Panc1 (cell line): ENCODE measurements around the gene MALL. TPM values are rescaled to one million over a fixed set of nuclear protein-coding genes. Genes with fewer than 3 reads are reported as not detected.
"Not testable (repeated sequence)": the region's sequence is repeated elsewhere in the genome, so short reads cannot be mapped to it uniquely, and the experiment has no call there.

Experiments used
- ATAC-seq: fragments of 200-7000 bp; cut with Tn5 transposase; 2 replicates; pipeline ENCODE4 v1.9.1; 2020; ENCODE audit warnings: mild to moderate bottlenecking, moderate library complexity
- BruUV-seq: library from RNA; stranded (reverse); fragments of 400-500 nt; replicated peaks from 2 replicates; lab custom pipeline; 2021; lab: Mats Ljungman, UMichigan
- CTCF ChIA-PET: fragments of 300-600 bp; sonication (Branson Sonifier 250); formaldehyde crosslinking; loops from one replicate; lab custom pipeline; 2022; ENCODE audit warnings: antibody characterized with exemption; lab: Charles Lee
- POLR2A ChIA-PET: fragments of 300-600 bp; sonication (Branson Sonifier 250); formaldehyde crosslinking; loops from one replicate; lab custom pipeline; 2022; ENCODE audit warnings: antibody characterized with exemption; lab: Charles Lee
- DNase-seq: peaks from one replicate; pipeline ENCODE4 v3.0.0-alpha.2; 2010; ENCODE audit warnings: low read depth, low spot score
- H3K27ac ChIP-seq: 2 replicates; pipeline ENCODE4 v1.5.1; 2011; ENCODE audit warnings: mild to moderate bottlenecking, low read length, inconsistent platforms
- H3K27me3 ChIP-seq: fragments of 200-500 bp; sonication (Bioruptor generic); 2 replicates; pipeline ENCODE4 v1.6.0; 2014; ENCODE audit warnings: low read length, inconsistent platforms; ENCODE audit not compliant: control insufficient read depth, insufficient read depth
- H3K36me3 ChIP-seq: fragments of 200-500 bp; sonication (Bioruptor generic); 2 replicates; pipeline ENCODE4 v1.5.1; 2014; ENCODE audit warnings: inconsistent platforms, mild to moderate bottlenecking, low read length, moderate library complexity; ENCODE audit not compliant: control insufficient read depth, insufficient read depth
- H3K4me1 ChIP-seq: 2 replicates; pipeline ENCODE4 v1.5.1; 2011; ENCODE audit warnings: inconsistent platforms, mild to moderate bottlenecking, low read length, moderate library complexity; ENCODE audit not compliant: control insufficient read depth, insufficient read depth
- H3K4me3 ChIP-seq, 2 experiments: 2 replicates each; pipeline ENCODE4 v1.5.1; 2011 to 2012; ENCODE audit warnings: low read depth in 2 of 2, low read length in 2 of 2, mild to moderate bottlenecking in 2 of 2, inconsistent platforms in 1 of 2, moderate library complexity in 1 of 2
- H3K9me3 ChIP-seq: fragments of 200-500 bp; sonication (Bioruptor generic); 2 replicates; pipeline ENCODE4 v1.5.1; 2014; ENCODE audit warnings: low read depth, mild to moderate bottlenecking, inconsistent platforms, low read length, moderate library complexity; ENCODE audit not compliant: control insufficient read depth, insufficient read depth
- POLR2AphosphoS5 ChIP-seq: IDR thresholded peaks from 2 replicates; pipeline ENCODE4 v1.6.1; 2012; ENCODE audit warnings: mild to moderate bottlenecking, low read depth, low read length, moderate library complexity
- SIN3A ChIP-seq: IDR thresholded peaks from 2 replicates; pipeline ENCODE4 v1.6.1; 2012; ENCODE audit warnings: low read depth, mild to moderate bottlenecking, low read length, moderate library complexity, borderline replicate concordance; ENCODE audit not compliant: insufficient read depth
- TCF7L2 ChIP-seq: IDR thresholded peaks from 2 replicates; pipeline ENCODE4 v1.6.1; 2011; ENCODE audit warnings: mild to moderate bottlenecking, low read depth, low read length, inconsistent platforms
- in situ Hi-C: cut with HindIII; loops from 2 replicates; pipeline ENCODE4 v1.10.0; 2016; ENCODE audit warnings: low sequenced_read_pairs, low pct_unique_long_range_greater_than_20kb
- intact Hi-C: fragments of 100-400 bp; cut with micrococcal nuclease; formaldehyde crosslinking; loops from one replicate; pipeline ENCODE4 v1.10.0; 2022; ENCODE audit not compliant: unreplicated experiment
- total RNA-seq: library from RNA; stranded (reverse); gene quantifications from one replicate; pipeline ENCODE4 v1.2.1, GENCODE V29; 2021; ENCODE audit not compliant: unreplicated experiment
- TF ChIP-seq, protein P1 (sequence below), 2 experiments: IDR thresholded peaks; 2 replicates each; pipeline ENCODE4 v1.6.1; 2011 to 2012; ENCODE audit warnings: low read depth in 2 of 2, control low read depth in 1 of 2, low read length in 1 of 2, mild to moderate bottlenecking in 1 of 2, moderate library complexity in 1 of 2; ENCODE audit not compliant: insufficient read depth in 1 of 2
- TF ChIP-seq, protein P2 (sequence below): fragments of 450-650 bp; IDR thresholded peaks from 2 replicates; pipeline ENCODE4 v1.5.1; 2017; ENCODE audit warnings: mild to moderate bottlenecking

MALL gene
- total RNA-seq, 1 experiment from 2014 or later: 159 TPM

DNA sequence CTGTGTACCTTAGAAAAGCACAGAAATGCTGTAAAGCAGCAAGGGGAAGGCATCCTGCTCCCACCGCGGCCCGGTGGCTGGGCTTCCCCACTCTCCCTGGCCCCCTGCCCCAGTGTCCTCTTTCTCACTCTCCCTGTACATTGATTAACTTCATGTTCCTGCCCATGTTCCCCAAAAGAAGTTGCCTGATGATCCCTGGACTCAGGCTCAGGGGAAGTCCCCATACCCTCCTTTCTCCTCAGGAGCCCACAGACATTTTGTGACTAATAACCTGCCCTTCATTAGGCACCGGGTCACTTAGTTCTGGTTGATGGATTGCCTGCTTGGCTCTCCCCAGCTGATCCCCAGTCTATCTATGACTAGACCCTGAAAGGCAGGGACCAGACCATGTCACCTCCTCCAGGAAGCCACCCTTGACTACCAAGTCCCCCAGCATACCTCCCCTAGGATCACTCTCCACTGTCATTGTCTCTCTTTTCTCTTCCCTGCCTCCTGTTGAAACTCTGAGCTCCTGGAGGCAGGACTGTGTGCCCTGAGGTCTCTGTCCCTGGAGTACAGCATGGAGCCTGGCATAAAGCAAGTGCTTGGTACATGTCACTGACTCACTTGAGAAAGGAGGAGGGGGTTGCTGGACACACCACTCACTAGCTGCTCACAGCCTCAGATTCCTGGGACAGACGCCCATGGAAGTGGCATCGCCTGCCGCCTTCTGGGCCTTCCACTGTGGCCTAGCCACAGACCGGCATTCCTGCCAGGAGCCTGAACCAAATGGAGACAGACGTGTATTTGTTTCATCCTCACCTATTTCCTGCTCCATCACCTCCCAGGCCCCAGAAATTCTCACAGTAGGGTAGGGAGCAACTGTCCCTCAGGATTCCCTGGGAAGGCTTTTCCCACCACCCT lies 13.5 kb downstream of the MALL start:
- Histone ChIP-seq H3K4me1 (peaks cover 79% of the 10 kb centered on the region), H3K27ac (peak overlapping the region; percentile 94), H3K9me3 (no peaks in the 10 kb centered on the region), H3K4me3 (no peak overlapping the region), H3K27me3 (no peaks in the 10 kb centered on the region), H3K36me3 (peaks cover 4% of the 10 kb centered on the region; the same call in 1 of the 2 replicates)
- BruUV-seq: no TSS peak
- ATAC-seq: peak; percentile 1; the same call in 1 of the 2 replicates
- ChIA-PET POLR2A (no interaction called here), CTCF (no interaction called here)
- intact Hi-C loops: no loop called here
- in situ Hi-C loops: no loop called here
- no peak for DNase-seq
- TF ChIP-seq SIN3A (no peak), TCF7L2 (no peak), POLR2AphosphoS5 (no peak)
- TF ChIP-seq, protein P1, sequence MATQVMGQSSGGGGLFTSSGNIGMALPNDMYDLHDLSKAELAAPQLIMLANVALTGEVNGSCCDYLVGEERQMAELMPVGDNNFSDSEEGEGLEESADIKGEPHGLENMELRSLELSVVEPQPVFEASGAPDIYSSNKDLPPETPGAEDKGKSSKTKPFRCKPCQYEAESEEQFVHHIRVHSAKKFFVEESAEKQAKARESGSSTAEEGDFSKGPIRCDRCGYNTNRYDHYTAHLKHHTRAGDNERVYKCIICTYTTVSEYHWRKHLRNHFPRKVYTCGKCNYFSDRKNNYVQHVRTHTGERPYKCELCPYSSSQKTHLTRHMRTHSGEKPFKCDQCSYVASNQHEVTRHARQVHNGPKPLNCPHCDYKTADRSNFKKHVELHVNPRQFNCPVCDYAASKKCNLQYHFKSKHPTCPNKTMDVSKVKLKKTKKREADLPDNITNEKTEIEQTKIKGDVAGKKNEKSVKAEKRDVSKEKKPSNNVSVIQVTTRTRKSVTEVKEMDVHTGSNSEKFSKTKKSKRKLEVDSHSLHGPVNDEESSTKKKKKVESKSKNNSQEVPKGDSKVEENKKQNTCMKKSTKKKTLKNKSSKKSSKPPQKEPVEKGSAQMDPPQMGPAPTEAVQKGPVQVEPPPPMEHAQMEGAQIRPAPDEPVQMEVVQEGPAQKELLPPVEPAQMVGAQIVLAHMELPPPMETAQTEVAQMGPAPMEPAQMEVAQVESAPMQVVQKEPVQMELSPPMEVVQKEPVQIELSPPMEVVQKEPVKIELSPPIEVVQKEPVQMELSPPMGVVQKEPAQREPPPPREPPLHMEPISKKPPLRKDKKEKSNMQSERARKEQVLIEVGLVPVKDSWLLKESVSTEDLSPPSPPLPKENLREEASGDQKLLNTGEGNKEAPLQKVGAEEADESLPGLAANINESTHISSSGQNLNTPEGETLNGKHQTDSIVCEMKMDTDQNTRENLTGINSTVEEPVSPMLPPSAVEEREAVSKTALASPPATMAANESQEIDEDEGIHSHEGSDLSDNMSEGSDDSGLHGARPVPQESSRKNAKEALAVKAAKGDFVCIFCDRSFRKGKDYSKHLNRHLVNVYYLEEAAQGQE (IDR thresholded peaks at IDR 0.05; ENCODE audit: insufficient read depth in 1 of 2, low read depth in 2 of 2, low read length in 1 of 2): no peak
- TF ChIP-seq, protein P2, sequence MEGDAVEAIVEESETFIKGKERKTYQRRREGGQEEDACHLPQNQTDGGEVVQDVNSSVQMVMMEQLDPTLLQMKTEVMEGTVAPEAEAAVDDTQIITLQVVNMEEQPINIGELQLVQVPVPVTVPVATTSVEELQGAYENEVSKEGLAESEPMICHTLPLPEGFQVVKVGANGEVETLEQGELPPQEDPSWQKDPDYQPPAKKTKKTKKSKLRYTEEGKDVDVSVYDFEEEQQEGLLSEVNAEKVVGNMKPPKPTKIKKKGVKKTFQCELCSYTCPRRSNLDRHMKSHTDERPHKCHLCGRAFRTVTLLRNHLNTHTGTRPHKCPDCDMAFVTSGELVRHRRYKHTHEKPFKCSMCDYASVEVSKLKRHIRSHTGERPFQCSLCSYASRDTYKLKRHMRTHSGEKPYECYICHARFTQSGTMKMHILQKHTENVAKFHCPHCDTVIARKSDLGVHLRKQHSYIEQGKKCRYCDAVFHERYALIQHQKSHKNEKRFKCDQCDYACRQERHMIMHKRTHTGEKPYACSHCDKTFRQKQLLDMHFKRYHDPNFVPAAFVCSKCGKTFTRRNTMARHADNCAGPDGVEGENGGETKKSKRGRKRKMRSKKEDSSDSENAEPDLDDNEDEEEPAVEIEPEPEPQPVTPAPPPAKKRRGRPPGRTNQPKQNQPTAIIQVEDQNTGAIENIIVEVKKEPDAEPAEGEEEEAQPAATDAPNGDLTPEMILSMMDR: no peak

DNA sequence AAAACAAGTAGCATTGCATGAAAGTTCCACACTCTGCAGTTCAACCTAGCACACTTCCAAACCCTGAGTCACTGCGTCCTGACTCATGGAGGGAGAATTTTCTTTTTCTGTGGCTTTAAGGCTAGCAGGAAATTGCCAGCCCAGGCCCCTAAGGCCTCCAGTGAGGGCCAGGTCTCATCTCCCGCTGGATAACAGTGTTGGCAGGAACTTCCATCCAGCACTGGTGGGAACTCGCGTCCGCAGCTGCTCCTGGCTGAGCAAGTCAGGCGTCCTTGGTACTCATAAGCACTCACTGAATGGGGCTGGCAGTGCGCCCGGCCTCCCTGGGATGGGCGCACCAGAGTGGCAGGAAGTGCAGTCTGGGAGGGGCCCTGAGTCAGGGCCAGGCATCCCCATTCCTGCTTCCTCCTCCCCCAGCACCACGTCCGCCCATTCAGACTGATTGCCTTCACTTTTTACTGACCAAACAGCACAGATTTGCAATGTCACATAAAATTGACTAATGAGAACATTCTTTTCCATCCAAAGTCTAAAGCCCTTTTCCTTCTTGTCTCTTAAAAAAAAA lies 14.3 kb downstream of the MALL start:
- H3K4me1 ChIP-seq: peaks cover 77% of the 10 kb centered on the region
- intact Hi-C loops: no loop called here

DNA sequence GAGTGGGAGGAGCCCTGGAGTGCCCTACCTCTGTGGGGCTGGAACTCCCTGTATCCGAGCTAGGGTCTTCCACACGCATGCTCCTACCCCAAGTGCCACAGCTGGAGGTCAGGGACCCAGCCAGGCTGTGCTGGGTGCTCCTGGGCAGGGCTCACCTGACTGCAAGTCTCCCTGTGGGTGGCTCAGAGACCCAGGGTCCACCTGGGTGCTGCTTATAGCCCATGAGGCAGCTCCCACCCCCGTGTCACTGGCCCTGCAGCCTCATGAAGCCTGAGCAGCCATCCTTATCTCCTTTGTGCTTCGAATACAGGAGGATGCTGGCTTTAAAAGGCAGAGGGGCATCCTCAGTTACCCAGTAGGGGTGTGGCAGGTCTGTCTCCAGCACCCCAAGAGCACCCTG lies 14.7 kb downstream of the MALL start:
- H3K36me3 ChIP-seq, intact Hi-C loops, in situ Hi-C loops, CTCF ChIA-PET, H3K4me3 ChIP-seq, BruUV-seq, H3K27me3 ChIP-seq, DNase-seq, H3K9me3 ChIP-seq, POLR2A ChIA-PET: not testable (repeated sequence)
- Histone ChIP-seq H3K27ac (peak overlapping the region; percentile 94), H3K4me1 (peaks cover 75% of the 10 kb centered on the region)
- ATAC-seq: peak; percentile 8

More for the DNA sequence above, 14.3 kb downstream of the MALL start:
- ATAC-seq: peak; percentile 82
- H3K4me3 ChIP-seq: no peak overlapping the region
- CTCF ChIA-PET: no interaction called here
- POLR2A ChIA-PET: no interaction called here
- in situ Hi-C loops: no loop called here
- BruUV-seq: no TSS peak
- TF ChIP-seq TCF7L2 (no peak), POLR2AphosphoS5 (peak; percentile 86)
- H3K36me3 ChIP-seq: peaks cover 4% of the 10 kb centered on the region; the same call in 1 of the 2 replicates
- H3K27ac ChIP-seq: peak overlapping the region; percentile 94
- no peaks in the 10 kb centered on the region for H3K9me3 ChIP-seq
- H3K27me3 ChIP-seq: no peaks in the 10 kb centered on the region
- peak; percentile 95 for DNase-seq
